GM11168 (cell line): ENCODE measurements around the gene SLC19A1.

Experiments used
- in situ Hi-C: fragments of 300-500 bp; cut with MboI; formaldehyde crosslinking; loops from one replicate; pipeline ENCODE4 v1.12.0; 2022; ENCODE audit warnings: low sequenced_read_pairs; ENCODE audit not compliant: unreplicated experiment

The SLC19A1 gene

GRCh38 chr21:45485686-45486442, 56.4 kb downstream of the SLC19A1 start:
- in situ Hi-C loops = no loop called here

- in situ Hi-C loops = no loop called here
These were observed 57.9 kb downstream of the SLC19A1 start for GRCh38 chr21:45484318-45484717.

- in situ Hi-C loops = no loop called here
These were observed 59.1 kb downstream of the SLC19A1 start for GRCh38 chr21:45482899-45483821.

GRCh38 chr21:45481977-45482898, 60.0 kb downstream of the SLC19A1 start:
- in situ Hi-C loops = no loop called here

- in situ Hi-C loops = no loop called here
These were observed 60.7 kb downstream of the SLC19A1 start for GRCh38 chr21:45481566-45481965.

GRCh38 chr21:45480701-45481500, 61.3 kb downstream of the SLC19A1 start:
- in situ Hi-C loops = no loop called here

GRCh38 chr21:45479691-45480675, 62.3 kb downstream of the SLC19A1 start:
- in situ Hi-C loops = no loop called here

- in situ Hi-C loops = no loop called here
These were observed 63.2 kb downstream of the SLC19A1 start for GRCh38 chr21:45478816-45479669.

GRCh38 chr21:45478115-45478801, 64.0 kb downstream of the SLC19A1 start:
- in situ Hi-C loops = no loop called here

GRCh38 chr21:45477176-45478114, 64.8 kb downstream of the SLC19A1 start:
- in situ Hi-C loops = no loop called here

GRCh38 chr21:45476582-45476981, 65.7 kb downstream of the SLC19A1 start:
- in situ Hi-C loops = no loop called here

GRCh38 chr21:45475797-45476570, 66.3 kb downstream of the SLC19A1 start:
- in situ Hi-C loops = no loop called here

GRCh38 chr21:45475004-45475685, 67.1 kb downstream of the SLC19A1 start:
- in situ Hi-C loops = no loop called here

GRCh38 chr21:45474323-45474950, 67.8 kb downstream of the SLC19A1 start:
- in situ Hi-C loops = no loop called here
